A673 (cell line): ENCODE results near the gene MYH1. TPM values are rescaled to one million over a fixed set of nuclear protein-coding genes. Genes with fewer than 3 reads are reported as not detected.

ENCODE experiments used
- BruUV-seq: library from RNA; stranded (reverse); fragments of 400-500 nt; replicated peaks from 2 replicates; lab custom pipeline; 2021; lab: Mats Ljungman, UMichigan
- CTCF ChIA-PET: fragments of 300-600 bp; sonication (Branson Sonifier 250); formaldehyde crosslinking; loops from one replicate; lab custom pipeline; 2022; ENCODE audit warnings: antibody characterized with exemption; lab: Charles Lee
- POLR2A ChIA-PET: fragments of 300-600 bp; sonication (Branson Sonifier 250); formaldehyde crosslinking; loops from one replicate; lab custom pipeline; 2022; ENCODE audit warnings: antibody characterized with exemption; ENCODE audit not compliant: low non-redundant PET; lab: Charles Lee
- DNase-seq: peaks from one replicate; pipeline ENCODE4 v3.0.0-alpha.2; 2015; ENCODE audit warnings: low spot score
- H3K27ac ChIP-seq: fragments of 200-600 bp; sonication (generic); 2 replicates; pipeline ENCODE4 v1.5.1; 2016; ENCODE audit warnings: mixed run types, low read depth, mild to moderate bottlenecking, mixed read lengths, antibody characterized with exemption, low read length; ENCODE audit not compliant: poor library complexity, severe bottlenecking
- H3K27me3 ChIP-seq: fragments of 200-600 bp; sonication (generic); replicated peaks from 2 replicates; pipeline ENCODE4 v1.6.1; 2017; ENCODE audit warnings: mixed run types, low read depth, mild to moderate bottlenecking, mixed read lengths, antibody characterized with exemption, low read length; ENCODE audit not compliant: insufficient read depth, poor library complexity
- H3K36me3 ChIP-seq: fragments of 200-600 bp; sonication (generic); 2 replicates; pipeline ENCODE4 v1.6.1; 2016; ENCODE audit warnings: mixed run types, mild to moderate bottlenecking, mixed read lengths, antibody characterized with exemption, low read length; ENCODE audit not compliant: insufficient read depth, poor library complexity, severe bottlenecking
- H3K4me1 ChIP-seq: fragments of 200-600 bp; sonication (generic); 2 replicates; pipeline ENCODE4 v1.6.1; 2017; ENCODE audit warnings: mixed run types, mild to moderate bottlenecking, mixed read lengths, antibody characterized with exemption, low read length; ENCODE audit not compliant: insufficient read depth, poor library complexity, severe bottlenecking
- H3K4me3 ChIP-seq: fragments of 200-600 bp; sonication (generic); 2 replicates; pipeline ENCODE4 v1.5.1; 2016; ENCODE audit warnings: low read depth, mixed run types, mild to moderate bottlenecking, mixed read lengths, low read length; ENCODE audit not compliant: poor library complexity, severe bottlenecking
- H3K9me3 ChIP-seq: fragments of 200-600 bp; sonication (generic); 2 replicates; pipeline ENCODE4 v1.6.1; 2016; ENCODE audit warnings: mixed run types, low read depth, mild to moderate bottlenecking, mixed read lengths, antibody characterized with exemption, low read length; ENCODE audit not compliant: poor library complexity, severe bottlenecking
- EZH2 ChIP-seq: fragments of 200-600 bp; sonication (generic); IDR thresholded peaks from 2 replicates; pipeline ENCODE4 v1.6.1; 2017; ENCODE audit warnings: borderline replicate concordance, low read depth, mild to moderate bottlenecking, mixed read lengths, antibody characterized with exemption, low read length; ENCODE audit not compliant: poor library complexity, severe bottlenecking
- intact Hi-C: fragments of 100-400 bp; cut with micrococcal nuclease; formaldehyde crosslinking; loops from one replicate; pipeline ENCODE4 v1.10.0; 2022; ENCODE audit not compliant: unreplicated experiment
- total RNA-seq: library from RNA; stranded (reverse); gene quantifications from 2 replicates; pipeline ENCODE4 v1.2.3, GENCODE V29; 2021
- TF ChIP-seq, protein P1 (sequence below): fragments of 300-800, 200-600 bp; sonication (generic); conservative IDR thresholded peaks from 2 replicates; pipeline ENCODE4 v1.5.1; 2017; ENCODE audit warnings: low read depth, mild to moderate bottlenecking, antibody characterized with exemption, low read length, moderate library complexity, mixed read lengths

The MYH1 gene
- total RNA-seq, 1 experiment from 2014 or later, result 0.39 TPM

DNA sequence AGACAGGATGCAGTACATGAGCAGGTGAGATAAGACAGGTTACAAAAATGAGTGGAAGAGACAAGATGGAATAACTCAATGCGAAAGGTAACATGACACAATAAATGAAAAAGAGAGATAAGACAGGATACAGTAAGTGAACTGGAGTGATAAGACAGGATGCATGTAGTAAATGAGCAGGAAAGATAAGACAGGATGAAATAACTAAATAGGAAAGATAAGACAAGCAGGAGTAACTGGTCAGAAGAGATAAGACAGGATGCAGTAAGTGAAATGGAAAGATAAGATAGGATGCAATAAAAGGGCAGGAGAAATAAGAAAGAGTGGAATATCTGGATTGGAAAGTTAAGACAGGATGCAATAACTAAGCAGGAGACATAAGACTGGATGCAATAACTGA is 40.6 kb downstream of the MYH1 start:
- Histone ChIP-seq H3K4me3 (no peak overlapping the region), H3K4me1 (no peaks in the 10 kb centered on the region), H3K9me3 (no peaks in the 10 kb centered on the region), H3K27me3 (peaks cover 4% of the 10 kb centered on the region), H3K36me3 (no peaks in the 10 kb centered on the region), H3K27ac (no peak overlapping the region)
- ChIA-PET POLR2A (no interaction called here), CTCF (no interaction called here)
- no peak for DNase-seq
- no TSS peak for BruUV-seq
- intact Hi-C loops, result no loop called here
- no peak for TF ChIP-seq EZH2
- TF ChIP-seq, protein P1, sequence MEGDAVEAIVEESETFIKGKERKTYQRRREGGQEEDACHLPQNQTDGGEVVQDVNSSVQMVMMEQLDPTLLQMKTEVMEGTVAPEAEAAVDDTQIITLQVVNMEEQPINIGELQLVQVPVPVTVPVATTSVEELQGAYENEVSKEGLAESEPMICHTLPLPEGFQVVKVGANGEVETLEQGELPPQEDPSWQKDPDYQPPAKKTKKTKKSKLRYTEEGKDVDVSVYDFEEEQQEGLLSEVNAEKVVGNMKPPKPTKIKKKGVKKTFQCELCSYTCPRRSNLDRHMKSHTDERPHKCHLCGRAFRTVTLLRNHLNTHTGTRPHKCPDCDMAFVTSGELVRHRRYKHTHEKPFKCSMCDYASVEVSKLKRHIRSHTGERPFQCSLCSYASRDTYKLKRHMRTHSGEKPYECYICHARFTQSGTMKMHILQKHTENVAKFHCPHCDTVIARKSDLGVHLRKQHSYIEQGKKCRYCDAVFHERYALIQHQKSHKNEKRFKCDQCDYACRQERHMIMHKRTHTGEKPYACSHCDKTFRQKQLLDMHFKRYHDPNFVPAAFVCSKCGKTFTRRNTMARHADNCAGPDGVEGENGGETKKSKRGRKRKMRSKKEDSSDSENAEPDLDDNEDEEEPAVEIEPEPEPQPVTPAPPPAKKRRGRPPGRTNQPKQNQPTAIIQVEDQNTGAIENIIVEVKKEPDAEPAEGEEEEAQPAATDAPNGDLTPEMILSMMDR, result no peak

DNA sequence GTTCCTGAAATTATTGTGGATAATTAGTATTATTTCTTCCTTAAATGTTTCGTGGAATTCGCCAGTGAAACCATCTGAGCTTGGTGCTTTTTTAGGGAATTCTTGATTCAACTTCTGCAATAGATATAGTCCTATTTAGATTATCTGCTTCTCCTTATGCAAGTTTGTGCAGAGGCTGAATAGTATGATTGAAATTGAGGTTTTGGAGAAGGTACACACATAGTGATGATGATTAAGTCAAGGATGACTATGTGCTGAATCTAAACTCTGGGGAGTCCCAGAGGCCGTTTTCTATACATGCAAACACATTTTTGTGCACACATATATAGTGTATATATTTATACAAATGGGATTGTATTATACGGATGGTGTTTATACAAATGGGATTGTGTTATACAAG is 43.8 kb downstream of the MYH1 start:
- H3K27me3 ChIP-seq, result peaks cover 4% of the 10 kb centered on the region
- no peak overlapping the region for H3K4me3 ChIP-seq
- BruUV-seq, result no TSS peak
- no peak for DNase-seq
- ChIA-PET CTCF (no interaction called here), POLR2A (no interaction called here)
- no peak overlapping the region for H3K27ac ChIP-seq
- H3K36me3 ChIP-seq, result no peaks in the 10 kb centered on the region
- intact Hi-C loops, result no loop called here
- H3K9me3 ChIP-seq, result no peaks in the 10 kb centered on the region
- no peak for TF ChIP-seq EZH2
- TF ChIP-seq, protein P1, result no peak
- H3K4me1 ChIP-seq, result no peaks in the 10 kb centered on the region

DNA sequence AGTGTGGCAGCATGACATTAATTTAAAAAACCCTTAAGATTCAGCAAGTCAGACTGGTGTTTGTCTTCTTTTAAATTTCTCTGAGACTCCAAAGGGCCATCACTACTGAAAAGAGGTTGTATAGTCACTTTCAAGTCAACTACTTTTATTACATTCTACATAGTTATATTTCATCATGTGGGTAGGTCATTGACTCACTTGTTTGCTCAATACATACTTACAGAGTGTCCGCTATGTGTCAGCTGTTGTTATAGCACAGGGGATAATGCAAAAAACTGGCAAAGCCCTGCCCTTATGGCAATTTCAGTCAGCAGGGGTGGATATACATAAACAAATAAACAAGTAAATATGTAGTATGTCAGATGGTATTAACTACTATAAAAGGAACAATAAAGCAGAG is 46.5 kb downstream of the MYH1 start:
- CTCF ChIA-PET, result interaction anchor here (0.7 kb wide), 1 partner anchor 166 kb away, joined by 3 read pairs; no protein-coding TSS in a partner anchor
- no peak overlapping the region for H3K4me3 ChIP-seq
- POLR2A ChIA-PET, result no interaction called here
- no peak for DNase-seq
- BruUV-seq, result no TSS peak
- H3K27ac ChIP-seq, result no peak overlapping the region
- no peaks in the 10 kb centered on the region for H3K4me1 ChIP-seq
- no peaks in the 10 kb centered on the region for H3K9me3 ChIP-seq
- intact Hi-C loops, result no loop called here
- no peak for TF ChIP-seq EZH2
- TF ChIP-seq, protein P1, result no peak
- no peaks in the 10 kb centered on the region for H3K36me3 ChIP-seq
- peaks cover 11% of the 10 kb centered on the region for H3K27me3 ChIP-seq
